SU-DHL-6 (cell line): ENCODE data around the gene MACF1.

ENCODE experiments used
- H2AFZ ChIP-seq: fragments of 200-600 bp; sonication (generic); 2 replicates; pipeline ENCODE4 v1.6.1; 2014; ENCODE audit warnings: low read depth, mild to moderate bottlenecking, moderate library complexity, mixed read lengths, antibody characterized with exemption, low read length; ENCODE audit not compliant: severe bottlenecking
- H3F3A ChIP-seq: fragments of 200-600 bp; shearing (Covaris generic); 2 replicates; pipeline ENCODE4 v1.6.0; 2016; ENCODE audit warnings: antibody characterized with exemption, mild to moderate bottlenecking; ENCODE audit not compliant: insufficient read depth
- H3K27ac ChIP-seq: fragments of 200-600 bp; sonication (generic); 2 replicates; pipeline ENCODE4 v1.5.1; 2016; ENCODE audit warnings: low read depth, mild to moderate bottlenecking, low read length, moderate library complexity, mixed read lengths
- H3K27me3 ChIP-seq: fragments of 200-600 bp; sonication (generic), shearing (Covaris generic); 2 replicates; pipeline ENCODE4 v1.6.0; 2014; ENCODE audit warnings: mild to moderate bottlenecking, low read length
- H3K36me3 ChIP-seq: fragments of 200-600 bp; sonication (generic); 2 replicates; pipeline ENCODE4 v1.6.1; 2014; ENCODE audit warnings: mild to moderate bottlenecking, low read length, mixed read lengths
- H3K4me2 ChIP-seq: fragments of 300-600, 200-600 bp; shearing (Covaris generic), sonication (generic); 2 replicates; pipeline ENCODE4 v1.6.0; 2014; ENCODE audit warnings: low read length, low read depth, mild to moderate bottlenecking; ENCODE audit not compliant: poor library complexity, severe bottlenecking
- H3K4me3 ChIP-seq: fragments of 200-600 bp; sonication (generic); 2 replicates; pipeline ENCODE4 v1.5.1; 2014; ENCODE audit warnings: antibody characterized with exemption, low read length, mild to moderate bottlenecking, mixed read lengths; ENCODE audit not compliant: insufficient read depth, poor library complexity, severe bottlenecking
- H3K79me2 ChIP-seq: fragments of 200-600 bp; sonication (generic); 2 replicates; pipeline ENCODE4 v1.6.1; 2014; ENCODE audit warnings: mild to moderate bottlenecking, low read length, moderate library complexity; ENCODE audit not compliant: insufficient read depth
- H3K9ac ChIP-seq: fragments of 200-600 bp; sonication (generic); 2 replicates; pipeline ENCODE4 v1.7.0; 2014; ENCODE audit warnings: mild to moderate bottlenecking, low read length
- H3K9me2 ChIP-seq: fragments of 200-600 bp; sonication (generic); replicated peaks from 2 replicates; pipeline ENCODE4 v1.6.1; 2014; ENCODE audit warnings: low read length; ENCODE audit not compliant: insufficient read depth
- H3K9me3 ChIP-seq: fragments of 200-600 bp; sonication (generic); 2 replicates; pipeline ENCODE4 v1.6.1; 2014; ENCODE audit warnings: low read length, mixed read lengths; ENCODE audit not compliant: insufficient read depth
- H4K20me1 ChIP-seq: fragments of 200-600 bp; sonication (generic); 2 replicates; pipeline ENCODE4 v1.6.1; 2014; ENCODE audit warnings: low read depth, mild to moderate bottlenecking, antibody characterized with exemption, low read length, moderate library complexity, mixed read lengths
- CTCF ChIP-seq: fragments of 200-600 bp; sonication (generic); IDR thresholded peaks from one replicate; pipeline ENCODE4 v1.5.1; 2017; ENCODE audit warnings: antibody characterized with exemption, mild to moderate bottlenecking, low read length, moderate library complexity; ENCODE audit not compliant: insufficient read depth, poor library complexity, severe bottlenecking
- EZH2phosphoT487 ChIP-seq: fragments of 200-600 bp; sonication (generic), shearing (Covaris generic); conservative IDR thresholded peaks from 2 replicates; pipeline ENCODE4 v1.6.1; 2018; ENCODE audit warnings: mild to moderate bottlenecking, antibody characterized with exemption, low read length, moderate library complexity, mixed read lengths

The MACF1 gene

GRCh38 chr1:39220891-39221870 is 16.7 kb downstream of the MACF1 start:
- Histone ChIP-seq H3K4me3 (no peak overlapping the region), H3K4me2 (no peak overlapping the region), H3K27me3 (no peaks in the 10 kb centered on the region), H4K20me1 (no peaks in the 10 kb centered on the region), H3K9me2 (no peaks in the 10 kb centered on the region), H3K36me3 (no peaks in the 10 kb centered on the region), H3F3A (peaks cover 3% of the 10 kb centered on the region), H3K9me3 (no peaks in the 10 kb centered on the region), H2AFZ (no peak overlapping the region), H3K27ac (no peak overlapping the region), H3K9ac (no peak overlapping the region), H3K79me2 (peaks cover 96% of the 10 kb centered on the region)
- no peak for TF ChIP-seq EZH2phosphoT487
- no peak for TF ChIP-seq CTCF

DNA sequence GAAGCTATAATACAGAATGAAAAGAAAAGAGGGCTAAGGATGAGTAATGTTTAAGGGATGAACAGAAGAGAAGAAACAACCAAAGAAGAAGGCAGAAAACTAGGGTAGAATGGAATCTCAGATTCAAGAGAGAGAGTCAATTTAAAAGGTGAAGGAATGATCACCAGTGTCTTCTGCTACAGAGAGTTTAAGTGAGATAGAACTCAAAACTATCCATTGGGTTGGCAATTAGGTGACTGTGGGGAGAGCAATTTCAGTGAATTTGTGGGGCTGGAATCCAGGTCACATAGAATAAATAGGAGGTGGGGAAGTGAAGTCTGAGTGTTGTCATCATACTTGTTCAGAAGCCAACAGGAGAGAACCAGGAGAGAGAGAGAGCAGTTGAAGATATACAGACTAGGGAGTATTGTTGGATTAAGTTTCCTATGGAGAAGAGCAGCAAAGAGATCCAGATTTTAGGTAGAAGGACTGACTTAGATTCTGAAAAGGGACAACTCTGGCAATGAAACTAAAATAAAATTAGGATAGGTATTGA is 19.9 kb downstream of the MACF1 start:
- TF ChIP-seq EZH2phosphoT487, result no peak
- no peak for TF ChIP-seq CTCF
- Histone ChIP-seq H3K27ac (no peak overlapping the region), H3K4me2 (no peak overlapping the region), H3K27me3 (no peaks in the 10 kb centered on the region), H3K4me3 (no peak overlapping the region), H3F3A (0 out of 2 replicates have a peak, but pooled peaks cover 4% of the 10 kb centered on the region), H3K9me3 (no peaks in the 10 kb centered on the region), H3K9ac (no peak overlapping the region), H3K79me2 (peaks cover 96% of the 10 kb centered on the region), H3K36me3 (0 out of 2 replicates have a peak, but pooled peaks cover 4% of the 10 kb centered on the region), H2AFZ (no peak overlapping the region), H4K20me1 (no peaks in the 10 kb centered on the region), H3K9me2 (no peaks in the 10 kb centered on the region)

DNA sequence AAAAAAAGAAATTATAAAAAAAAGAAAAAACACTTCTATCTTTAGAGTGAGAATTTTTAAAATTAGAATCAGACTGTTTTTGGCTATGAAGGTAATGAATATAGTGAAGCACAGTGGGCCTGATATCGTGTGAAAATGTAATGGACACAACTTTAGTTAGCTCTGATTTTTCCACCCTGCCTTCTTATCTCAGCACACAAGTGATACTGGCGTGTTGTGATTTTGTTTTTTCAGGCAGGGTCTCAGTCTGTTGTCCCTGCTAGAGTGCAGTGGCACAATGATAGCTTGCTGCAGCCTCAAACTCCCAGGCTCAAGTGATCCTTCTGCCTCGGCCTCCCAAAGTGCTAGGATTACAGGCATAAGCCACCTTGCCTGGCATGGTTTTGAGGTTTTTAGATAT is 22.3 kb downstream of the MACF1 start:
- Histone ChIP-seq H3F3A (peaks cover 4% of the 10 kb centered on the region; the same call in 1 of the 2 replicates), H3K36me3 (peaks cover 6% of the 10 kb centered on the region; the same call in 1 of the 2 replicates), H4K20me1 (no peaks in the 10 kb centered on the region), H3K79me2 (peaks cover 95% of the 10 kb centered on the region), H3K27me3 (no peaks in the 10 kb centered on the region), H3K9me3 (no peaks in the 10 kb centered on the region), H3K9me2 (no peaks in the 10 kb centered on the region), H3K4me2 (no peak overlapping the region), H3K27ac (no peak overlapping the region), H3K9ac (no peak overlapping the region), H3K4me3 (no peak overlapping the region), H2AFZ (no peak overlapping the region)
- no peak for TF ChIP-seq EZH2phosphoT487

DNA sequence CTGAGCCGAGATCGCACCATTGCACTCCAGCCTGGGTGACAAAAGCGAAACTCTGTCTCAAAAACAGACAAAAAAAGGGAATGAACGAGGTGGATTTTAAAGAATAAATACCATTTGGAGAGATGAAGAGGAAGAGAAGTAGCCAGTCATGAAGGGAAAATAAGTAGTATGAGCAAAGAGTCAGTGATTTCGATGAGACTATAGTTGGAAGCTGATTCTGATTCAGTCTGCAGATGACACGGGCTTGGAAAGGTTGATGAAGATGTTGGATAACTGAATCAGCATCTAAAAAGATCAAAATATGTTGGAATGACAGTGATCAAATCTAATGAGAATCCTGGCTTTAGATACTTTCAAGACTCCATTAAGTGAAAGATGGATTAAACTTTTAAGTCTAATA is 23.8 kb downstream of the MACF1 start:
- Histone ChIP-seq H3K27me3 (no peaks in the 10 kb centered on the region), H3K9me2 (no peaks in the 10 kb centered on the region), H3K4me2 (no peak overlapping the region), H3K79me2 (peaks cover 81% of the 10 kb centered on the region), H3K4me3 (no peak overlapping the region), H3K9me3 (no peaks in the 10 kb centered on the region), H4K20me1 (no peaks in the 10 kb centered on the region), H3K36me3 (peaks cover 14% of the 10 kb centered on the region), H2AFZ (no peak overlapping the region), H3F3A (peaks cover 7% of the 10 kb centered on the region; the same call in 1 of the 2 replicates), H3K27ac (no peak overlapping the region), H3K9ac (no peak overlapping the region)
- TF ChIP-seq CTCF, result no peak
- no peak for TF ChIP-seq EZH2phosphoT487
